ENCODE data around the gene NPFF.

DNA sequence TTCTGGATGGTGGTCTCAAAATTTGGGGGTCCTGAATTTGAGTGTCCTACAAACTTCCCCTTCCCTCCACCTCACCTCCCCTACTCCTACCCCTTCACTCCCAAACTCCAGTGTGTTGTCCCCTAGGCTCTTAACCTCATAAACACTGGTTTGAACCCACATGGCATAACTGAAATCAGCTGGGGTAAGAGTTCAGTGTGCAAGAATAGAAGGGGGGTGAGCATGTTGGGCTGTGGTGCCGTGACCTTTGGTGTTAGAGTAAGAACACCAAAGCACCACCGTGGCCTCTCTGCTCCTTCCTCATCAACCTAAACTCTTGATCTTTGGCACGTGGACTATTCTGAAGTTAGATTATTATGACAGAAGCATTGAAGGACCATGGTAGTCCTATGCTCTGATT is 44.3 kb downstream of the NPFF start:
- TF ChIP-seq, protein P1, sequence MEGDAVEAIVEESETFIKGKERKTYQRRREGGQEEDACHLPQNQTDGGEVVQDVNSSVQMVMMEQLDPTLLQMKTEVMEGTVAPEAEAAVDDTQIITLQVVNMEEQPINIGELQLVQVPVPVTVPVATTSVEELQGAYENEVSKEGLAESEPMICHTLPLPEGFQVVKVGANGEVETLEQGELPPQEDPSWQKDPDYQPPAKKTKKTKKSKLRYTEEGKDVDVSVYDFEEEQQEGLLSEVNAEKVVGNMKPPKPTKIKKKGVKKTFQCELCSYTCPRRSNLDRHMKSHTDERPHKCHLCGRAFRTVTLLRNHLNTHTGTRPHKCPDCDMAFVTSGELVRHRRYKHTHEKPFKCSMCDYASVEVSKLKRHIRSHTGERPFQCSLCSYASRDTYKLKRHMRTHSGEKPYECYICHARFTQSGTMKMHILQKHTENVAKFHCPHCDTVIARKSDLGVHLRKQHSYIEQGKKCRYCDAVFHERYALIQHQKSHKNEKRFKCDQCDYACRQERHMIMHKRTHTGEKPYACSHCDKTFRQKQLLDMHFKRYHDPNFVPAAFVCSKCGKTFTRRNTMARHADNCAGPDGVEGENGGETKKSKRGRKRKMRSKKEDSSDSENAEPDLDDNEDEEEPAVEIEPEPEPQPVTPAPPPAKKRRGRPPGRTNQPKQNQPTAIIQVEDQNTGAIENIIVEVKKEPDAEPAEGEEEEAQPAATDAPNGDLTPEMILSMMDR (IDR thresholded peaks at IDR 0.05), result no peak
- no peak for TF ChIP-seq POLR2A (IDR thresholded peaks at IDR 0.05)
